NT2/D1 (cell line): Measurements from ENCODE around the gene RAB4A.

Experiments
- YY1 ChIP-seq: IDR thresholded peaks from 2 replicates; pipeline ENCODE4 v1.6.1; 2011; ENCODE audit not compliant: insufficient read length, insufficient read depth
- ZNF274 ChIP-seq: IDR thresholded peaks from 2 replicates; pipeline ENCODE4 v1.6.1; 2011; ENCODE audit warnings: mild to moderate bottlenecking, low read depth, low read length

GRCh38 chr1:229334269-229334668 is 63.4 kb downstream of the RAB4A start:
- TF ChIP-seq YY1 (no peak), ZNF274 (no peak)
